ENCODE measurements around the gene TRAPPC4.
"Not testable (repeated sequence)": the region's sequence is repeated elsewhere in the genome, so short reads cannot be mapped to it uniquely, and the experiment has no call there.

- not testable (repeated sequence) for TF ChIP-seq CTCF (IDR thresholded peaks at IDR 0.05); EZH2 (IDR thresholded peaks at IDR 0.05; ENCODE audit: borderline replicate concordance, insufficient read depth, low read depth, low read length, poor library complexity, severe bottlenecking)
Measured at GRCh38 chr11:119059128-119059527, 40.6 kb downstream of the TRAPPC4 start.

Measured in B cell (primary cell).